Endodermal cell (in vitro differentiated cells): ENCODE data around the gene TRPC6. TPM values are rescaled to one million over a fixed set of nuclear protein-coding genes. Genes with fewer than 3 reads are reported as not detected.

Source experiments
- DNase-seq: peaks from one replicate; pipeline ENCODE4 v3.0.0-alpha.2; 2017
- H3K27ac ChIP-seq: 2 replicates; pipeline ENCODE4 v1.5.1; 2013; ENCODE audit warnings: mild to moderate bottlenecking, low read depth, low read length, moderate library complexity
- H3K27me3 ChIP-seq: 2 replicates; pipeline ENCODE4 v1.6.1; 2013; ENCODE audit warnings: mild to moderate bottlenecking, low read length, moderate library complexity; ENCODE audit not compliant: insufficient read depth, control insufficient read depth, poor library complexity, severe bottlenecking
- H3K36me3 ChIP-seq: 2 replicates; pipeline ENCODE4 v1.7.0; 2013; ENCODE audit warnings: mild to moderate bottlenecking, low read length, moderate library complexity; ENCODE audit not compliant: control insufficient read depth, insufficient read depth
- H3K4me1 ChIP-seq: one replicate; pipeline ENCODE4 v1.7.0; 2013; ENCODE audit warnings: low read length; ENCODE audit not compliant: control insufficient read depth, insufficient read depth
- H3K4me3 ChIP-seq: 2 replicates; pipeline ENCODE4 v1.5.1; 2013; ENCODE audit warnings: mild to moderate bottlenecking, low read length, moderate library complexity
- H3K9ac ChIP-seq: 2 replicates; pipeline ENCODE4 v1.6.1; 2013; ENCODE audit warnings: mild to moderate bottlenecking, low read length, moderate library complexity; ENCODE audit not compliant: poor library complexity, severe bottlenecking; ENCODE audit errors: extremely low read depth
- H3K9me3 ChIP-seq: 2 replicates; pipeline ENCODE4 v1.6.1; 2013; ENCODE audit warnings: mild to moderate bottlenecking, low read length, moderate library complexity; ENCODE audit not compliant: control insufficient read depth
- H3K27ac Mint-ChIP-seq: 2 replicates; pipeline ENCODE4 v1.8.0; 2020; ENCODE audit warnings: mixed read lengths
- H3K27me3 Mint-ChIP-seq: 2 replicates; pipeline ENCODE4 v1.8.0; 2021; ENCODE audit warnings: mild to moderate bottlenecking, mixed read lengths; ENCODE audit not compliant: insufficient read depth
- H3K36me3 Mint-ChIP-seq: 2 replicates; pipeline ENCODE4 v1.8.0; 2020; ENCODE audit warnings: low read depth, mixed read lengths
- H3K4me1 Mint-ChIP-seq: 2 replicates; pipeline ENCODE4 v1.8.0; 2020; ENCODE audit warnings: mixed read lengths
- H3K4me3 Mint-ChIP-seq: 2 replicates; pipeline ENCODE4 v1.8.0; 2020; ENCODE audit warnings: mild to moderate bottlenecking, moderate library complexity, mixed read lengths
- H3K9me3 Mint-ChIP-seq: 2 replicates; pipeline ENCODE4 v1.8.0; 2020; ENCODE audit warnings: mild to moderate bottlenecking, mixed read lengths
- CTCF ChIP-seq: fragments of 200-600 bp; sonication (generic); conservative IDR thresholded peaks from 2 replicates; pipeline ENCODE4 v1.5.0; 2021; ENCODE audit warnings: antibody characterized with exemption, mild to moderate bottlenecking
- WGBS, 2 experiments: methylation state at CpG; one replicate each; pipeline versions ENCODE4 v1.1.5 to v1.1.7; 2013; ENCODE audit warnings: missing lambda C conversion rate in 2 of 2, mixed read lengths in 1 of 2; ENCODE audit not compliant: insufficient coverage in 1 of 2, insufficient read length in 1 of 2; 5-methylcytosine and 5-hydroxymethylcytosine counted together
- total RNA-seq, 2 donors: library from RNA; stranded (reverse); fragmentation: NEBNext Ultra II Directional in 1 of 2; extraction: Animal tissue kit (Norgen Biotek cat#: 25700) in 1 of 2; gene quantifications; 2 replicates in 1 of 2; 3 replicates in 1 of 2; pipeline ENCODE4 v1.2.1, GENCODE V29; 2021

The TRPC6 gene
- total RNA-seq, 2 donors from 2014 or later: 1.2 to 5.1 TPM

GRCh38 chr11:101516546-101516945 is 67.3 kb downstream of the TRPC6 start:
- H3K9me3 Mint-ChIP-seq: peaks cover 30% of the 10 kb centered on the region
- no peak overlapping the region for H3K4me3 ChIP-seq
- no peaks in the 10 kb centered on the region for H3K27me3 Mint-ChIP-seq
- H3K27me3 ChIP-seq: no peaks in the 10 kb centered on the region
- no peak overlapping the region for H3K27ac ChIP-seq
- peaks cover 7% of the 10 kb centered on the region for H3K36me3 Mint-ChIP-seq
- WGBS, 2 experiments: 0 to 34% methylated on average over 1 to 3 of the region's 3 CpGs
- H3K9ac ChIP-seq: no peak overlapping the region
- H3K4me1 Mint-ChIP-seq: peaks cover 37% of the 10 kb centered on the region
- H3K27ac Mint-ChIP-seq: no peak overlapping the region
- H3K4me1 ChIP-seq: peaks cover 7% of the 10 kb centered on the region
- no peak overlapping the region for H3K4me3 Mint-ChIP-seq
- TF ChIP-seq CTCF: peak; percentile 61
- DNase-seq: peak; percentile 85
- H3K36me3 ChIP-seq: no peaks in the 10 kb centered on the region
- H3K9me3 ChIP-seq: peaks cover 24% of the 10 kb centered on the region

GRCh38 chr11:101511065-101511464 is 72.7 kb downstream of the TRPC6 start:
- no peaks in the 10 kb centered on the region for H3K27me3 Mint-ChIP-seq
- WGBS, 2 experiments: 82% methylated on average over 1 of the region's 1 CpG; no CpG with 5 or more reads in 1 of the 2 experiments
- no peak overlapping the region for H3K27ac Mint-ChIP-seq
- H3K9ac ChIP-seq: no peak overlapping the region
- peaks cover 3% of the 10 kb centered on the region for H3K36me3 Mint-ChIP-seq
- no peaks in the 10 kb centered on the region for H3K36me3 ChIP-seq
- H3K4me1 Mint-ChIP-seq: peaks cover 23% of the 10 kb centered on the region
- no peak overlapping the region for H3K27ac ChIP-seq
- no peaks in the 10 kb centered on the region for H3K27me3 ChIP-seq
- no peak overlapping the region for H3K4me3 Mint-ChIP-seq
- no peak for TF ChIP-seq CTCF
- H3K4me3 ChIP-seq: no peak overlapping the region
- H3K9me3 Mint-ChIP-seq: peaks cover 11% of the 10 kb centered on the region
- H3K9me3 ChIP-seq: peaks cover 12% of the 10 kb centered on the region
- no peaks in the 10 kb centered on the region for H3K4me1 ChIP-seq
- no peak for DNase-seq

GRCh38 chr11:101510591-101510990 is 73.2 kb downstream of the TRPC6 start:
- Mint-ChIP-seq H3K27me3 (no peaks in the 10 kb centered on the region), H3K27ac (no peak overlapping the region), H3K4me3 (no peak overlapping the region), H3K9me3 (peaks cover 11% of the 10 kb centered on the region), H3K36me3 (peaks cover 3% of the 10 kb centered on the region), H3K4me1 (peaks cover 20% of the 10 kb centered on the region)
- Histone ChIP-seq H3K9ac (no peak overlapping the region), H3K4me3 (no peak overlapping the region), H3K36me3 (no peaks in the 10 kb centered on the region), H3K4me1 (no peaks in the 10 kb centered on the region), H3K27ac (no peak overlapping the region), H3K9me3 (peaks cover 12% of the 10 kb centered on the region), H3K27me3 (no peaks in the 10 kb centered on the region)
- no peak for TF ChIP-seq CTCF
- no peak for DNase-seq
- WGBS, 2 experiments: 88% methylated on average over 1 of the region's 1 CpG; no CpG with 5 or more reads in 1 of the 2 experiments
